H9 (cell line): ENCODE data around the gene ABCD4. TPM values are rescaled to one million over a fixed set of nuclear protein-coding genes. Genes with fewer than 3 reads are reported as not detected.

Experiments used
- DNase-seq: peaks from one replicate; pipeline ENCODE4 v3.0.0-alpha.2; 2017
- H2AFZ ChIP-seq: one replicate; pipeline ENCODE4 v1.6.1; 2013; ENCODE audit warnings: mild to moderate bottlenecking, low read length, control low read depth, moderate library complexity
- H2AK5ac ChIP-seq: 2 replicates; pipeline ENCODE4 v1.6.1; 2013; ENCODE audit warnings: low read length, control low read depth, mixed read lengths; ENCODE audit not compliant: insufficient read length
- H2BK120ac ChIP-seq: one replicate; pipeline ENCODE4 v1.6.1; 2013; ENCODE audit warnings: low read depth, mild to moderate bottlenecking, low read length, control low read depth, inconsistent platforms; ENCODE audit not compliant: poor library complexity, severe bottlenecking
- H2BK12ac ChIP-seq: 2 replicates; pipeline ENCODE4 v1.6.1; 2013; ENCODE audit warnings: low read length, control low read depth, mixed read lengths, low read depth; ENCODE audit not compliant: insufficient read length
- H2BK15ac ChIP-seq: 2 replicates; pipeline ENCODE4 v1.6.1; 2013; ENCODE audit warnings: low read depth, low read length, control low read depth
- H2BK20ac ChIP-seq: one replicate; pipeline ENCODE4 v1.6.1; 2013; ENCODE audit warnings: low read depth, mild to moderate bottlenecking, low read length, control low read depth, inconsistent platforms; ENCODE audit not compliant: poor library complexity, severe bottlenecking
- H2BK5ac ChIP-seq: 2 replicates; pipeline ENCODE4 v1.6.1; 2013; ENCODE audit warnings: low read length, control low read depth, mixed read lengths; ENCODE audit not compliant: insufficient read length
- H3K14ac ChIP-seq: 2 replicates; pipeline ENCODE4 v1.6.1; 2013; ENCODE audit warnings: low read length, control low read depth; ENCODE audit not compliant: insufficient read depth
- H3K18ac ChIP-seq: 2 replicates; pipeline ENCODE4 v1.6.1; 2013; ENCODE audit warnings: low read depth, mild to moderate bottlenecking, mixed read lengths, low read length, control low read depth; ENCODE audit not compliant: insufficient read length
- H3K23ac ChIP-seq: 2 replicates; pipeline ENCODE4 v1.6.1; 2013; ENCODE audit warnings: low read length, control low read depth, mixed read lengths, low read depth; ENCODE audit not compliant: insufficient read length
- H3K23me2 ChIP-seq: 2 replicates; pipeline ENCODE4 v1.6.1; 2013; ENCODE audit warnings: low read depth, mild to moderate bottlenecking, mixed read lengths, low read length, control low read depth; ENCODE audit not compliant: insufficient read length, poor library complexity, severe bottlenecking
- H3K27ac ChIP-seq: 2 replicates; pipeline ENCODE4 v1.5.1; 2013; ENCODE audit warnings: low read length, control low read depth, mixed read lengths, low read depth; ENCODE audit not compliant: insufficient read length
- H3K27me3 ChIP-seq: 2 replicates; pipeline ENCODE4 v1.6.1; 2013; ENCODE audit warnings: low read length, control low read depth, inconsistent platforms; ENCODE audit not compliant: insufficient read depth
- H3K4ac ChIP-seq: 2 replicates; pipeline ENCODE4 v1.6.1; 2013; ENCODE audit warnings: low read depth, mild to moderate bottlenecking, control low read depth, inconsistent platforms, low read length, moderate library complexity
- H3K4me1 ChIP-seq: 2 replicates; pipeline ENCODE4 v1.6.1; 2013; ENCODE audit warnings: low read length, control low read depth, inconsistent platforms; ENCODE audit not compliant: insufficient read depth
- H3K4me2 ChIP-seq: 2 replicates; pipeline ENCODE4 v1.6.1; 2013; ENCODE audit warnings: low read length, control low read depth, mixed read lengths; ENCODE audit not compliant: insufficient read length, insufficient read depth
- H3K56ac ChIP-seq: 2 replicates; pipeline ENCODE4 v1.6.1; 2013; ENCODE audit warnings: low read depth, mild to moderate bottlenecking, mixed read lengths, low read length, control low read depth; ENCODE audit not compliant: insufficient read length
- H3K79me1 ChIP-seq: 2 replicates; pipeline ENCODE4 v1.6.1; 2013; ENCODE audit warnings: low read depth, mild to moderate bottlenecking, moderate library complexity, low read length, control low read depth, inconsistent platforms; ENCODE audit not compliant: insufficient read depth, poor library complexity, severe bottlenecking
- H3K79me2 ChIP-seq: 2 replicates; pipeline ENCODE4 v1.6.1; 2013; ENCODE audit warnings: low read length, control low read depth, inconsistent platforms; ENCODE audit not compliant: insufficient read depth
- H3K9ac ChIP-seq: 2 replicates; pipeline ENCODE4 v1.6.1; 2013; ENCODE audit warnings: low read length, control low read depth, mixed read lengths; ENCODE audit not compliant: insufficient read length; ENCODE audit errors: extremely low read depth
- H3K9me3 ChIP-seq: one replicate; pipeline ENCODE4 v1.6.1; 2013; ENCODE audit warnings: low read depth, low read length, inconsistent platforms; ENCODE audit not compliant: control insufficient read depth
- H3T11ph ChIP-seq: one replicate; pipeline ENCODE4 v1.6.1; 2013; ENCODE audit warnings: mild to moderate bottlenecking, low read length, control low read depth, inconsistent platforms
- H4K20me1 ChIP-seq: one replicate; pipeline ENCODE4 v1.6.1; 2013; ENCODE audit not compliant: control insufficient read depth, insufficient read length, insufficient read depth
- H4K5ac ChIP-seq: 2 replicates; pipeline ENCODE4 v1.6.1; 2013; ENCODE audit warnings: low read depth, mild to moderate bottlenecking, mixed read lengths, low read length, control low read depth; ENCODE audit not compliant: insufficient read length
- H4K8ac ChIP-seq: replicated peaks from 2 replicates; pipeline ENCODE4 v1.6.1; 2013; ENCODE audit warnings: low read length, control low read depth, mixed read lengths, low read depth; ENCODE audit not compliant: insufficient read length
- H4K91ac ChIP-seq: 2 replicates; pipeline ENCODE4 v1.6.1; 2013; ENCODE audit warnings: low read depth, mild to moderate bottlenecking, moderate library complexity, mixed read lengths, low read length, control low read depth; ENCODE audit not compliant: insufficient read length
- H3K27ac Mint-ChIP-seq, 3 experiments: 2 replicates in 2 of 3; 3 replicates in 1 of 3; pipeline ENCODE4 v1.8.0; 2020 to 2021; ENCODE audit warnings: mixed read lengths in 3 of 3, mild to moderate bottlenecking in 1 of 3, moderate library complexity in 1 of 3
- H3K27me3 Mint-ChIP-seq: 2 replicates; pipeline ENCODE4 v1.8.0; 2021; ENCODE audit warnings: low read depth, mild to moderate bottlenecking, moderate library complexity, mixed read lengths
- H3K36me3 Mint-ChIP-seq, 3 experiments: 2 replicates in 2 of 3; 3 replicates in 1 of 3; pipeline ENCODE4 v1.8.0; 2020 to 2021; ENCODE audit warnings: low read depth in 3 of 3, mixed read lengths in 3 of 3; ENCODE audit not compliant: insufficient read depth in 1 of 3
- H3K4me1 Mint-ChIP-seq, 2 experiments: 2 replicates each; pipeline ENCODE4 v1.8.0; 2020; ENCODE audit warnings: mixed read lengths in 2 of 2
- H3K4me3 Mint-ChIP-seq, 2 experiments: 2 replicates in 1 of 2; 3 replicates in 1 of 2; pipeline ENCODE4 v1.8.0; 2020 to 2021; ENCODE audit warnings: mild to moderate bottlenecking in 2 of 2, mixed read lengths in 2 of 2, moderate library complexity in 1 of 2
- H3K9me3 Mint-ChIP-seq, 2 experiments: 2 replicates in 1 of 2; 3 replicates in 1 of 2; pipeline ENCODE4 v1.8.0; 2020; ENCODE audit warnings: mild to moderate bottlenecking in 2 of 2, mixed read lengths in 2 of 2, moderate library complexity in 1 of 2
- WGBS: extraction: QIAGEN DNeasy Blood & Tissue Kit; methylation state at CpG from one replicate; pipeline ENCODE4 v1.1.7; 2013; ENCODE audit warnings: missing lambda C conversion rate, low lambda C conversion rate, mixed read lengths; ENCODE audit not compliant: insufficient read length; ENCODE audit errors: extremely low coverage; 5-methylcytosine and 5-hydroxymethylcytosine counted together
- total RNA-seq: library from RNA; stranded (reverse); gene quantifications from 2 replicates; pipeline ENCODE4 v1.2.1, GENCODE V29; 2021
- TF ChIP-seq, protein P1 (sequence below): fragments of 200-600 bp; sonication (generic); conservative IDR thresholded peaks from 3 replicates; pipeline ENCODE4 v1.8.0; 2021; ENCODE audit warnings: antibody characterized with exemption, mild to moderate bottlenecking

Gene ABCD4
- total RNA-seq, 1 experiment from 2014 or later = 80.9 TPM

DNA sequence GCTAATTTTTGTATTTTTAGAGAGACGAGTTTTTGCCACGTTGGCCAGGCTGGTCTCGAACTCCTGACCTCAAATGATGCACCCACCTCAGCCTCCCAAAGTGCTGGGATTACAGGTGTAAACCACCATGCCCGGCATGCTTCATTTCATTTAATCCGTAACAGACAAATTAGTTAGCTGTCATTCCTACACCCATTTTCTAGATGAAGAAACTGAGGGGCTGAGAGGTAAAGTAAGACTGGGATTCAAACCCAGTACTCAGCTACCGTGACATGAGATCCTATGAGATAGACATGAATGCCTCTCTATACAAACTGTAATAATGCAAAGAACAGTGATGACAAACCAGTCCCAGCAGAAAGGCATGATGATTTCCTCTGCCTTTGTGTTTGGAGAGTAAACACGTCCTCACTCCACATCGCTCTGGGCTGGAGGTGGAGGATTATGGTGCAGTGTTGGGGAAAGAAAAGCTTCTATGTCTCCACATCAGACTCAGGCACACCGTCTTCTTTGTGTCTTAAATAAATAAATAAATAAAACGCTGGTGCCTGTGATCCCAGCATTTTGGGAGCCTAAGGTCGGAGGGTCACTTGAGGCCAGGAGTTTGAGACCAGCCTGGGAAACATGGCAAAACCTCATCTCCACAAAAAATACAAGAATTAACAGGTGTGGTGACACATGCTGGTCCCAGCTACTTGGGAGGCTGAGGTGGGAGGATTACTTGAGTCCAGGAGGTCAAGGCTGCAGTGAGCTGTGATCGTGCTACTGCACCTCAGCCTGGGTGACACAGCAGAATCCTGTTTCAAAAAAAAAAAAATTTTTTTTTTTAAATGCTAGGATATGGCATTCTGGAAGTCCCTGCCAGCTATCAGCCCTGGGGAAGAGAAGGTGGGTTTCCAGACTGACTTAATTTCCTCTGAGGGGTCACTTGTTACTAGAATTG, 53.0 kb downstream of the ABCD4 start:
- TF ChIP-seq, protein P1, sequence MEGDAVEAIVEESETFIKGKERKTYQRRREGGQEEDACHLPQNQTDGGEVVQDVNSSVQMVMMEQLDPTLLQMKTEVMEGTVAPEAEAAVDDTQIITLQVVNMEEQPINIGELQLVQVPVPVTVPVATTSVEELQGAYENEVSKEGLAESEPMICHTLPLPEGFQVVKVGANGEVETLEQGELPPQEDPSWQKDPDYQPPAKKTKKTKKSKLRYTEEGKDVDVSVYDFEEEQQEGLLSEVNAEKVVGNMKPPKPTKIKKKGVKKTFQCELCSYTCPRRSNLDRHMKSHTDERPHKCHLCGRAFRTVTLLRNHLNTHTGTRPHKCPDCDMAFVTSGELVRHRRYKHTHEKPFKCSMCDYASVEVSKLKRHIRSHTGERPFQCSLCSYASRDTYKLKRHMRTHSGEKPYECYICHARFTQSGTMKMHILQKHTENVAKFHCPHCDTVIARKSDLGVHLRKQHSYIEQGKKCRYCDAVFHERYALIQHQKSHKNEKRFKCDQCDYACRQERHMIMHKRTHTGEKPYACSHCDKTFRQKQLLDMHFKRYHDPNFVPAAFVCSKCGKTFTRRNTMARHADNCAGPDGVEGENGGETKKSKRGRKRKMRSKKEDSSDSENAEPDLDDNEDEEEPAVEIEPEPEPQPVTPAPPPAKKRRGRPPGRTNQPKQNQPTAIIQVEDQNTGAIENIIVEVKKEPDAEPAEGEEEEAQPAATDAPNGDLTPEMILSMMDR = no peak
- Mint-ChIP-seq H3K4me1 (peaks cover 17 to 31% of the 10 kb centered on the region in 2 experiments), H3K9me3 (no peaks in the 10 kb centered on the region; a peak in 1 of 5 replicates), H3K4me3 (no peak overlapping the region), H3K27me3 (peaks cover 67% of the 10 kb centered on the region), H3K36me3 (no peaks in the 10 kb centered on the region; a peak in 1 of 7 replicates), H3K27ac (no peak overlapping the region)
- no peak overlapping the region for H3K4me2 ChIP-seq
- H3K4ac ChIP-seq = no peak overlapping the region
- H4K20me1 ChIP-seq = no peaks in the 10 kb centered on the region
- no peak overlapping the region for H3K18ac ChIP-seq
- H3K79me1 ChIP-seq = no peaks in the 10 kb centered on the region
- H3K23ac ChIP-seq = no peak overlapping the region
- no peaks in the 10 kb centered on the region for H3K79me2 ChIP-seq
- no peak overlapping the region for H2AK5ac ChIP-seq
- no peak overlapping the region for H2AFZ ChIP-seq
- no peaks in the 10 kb centered on the region for H3K23me2 ChIP-seq
- H3T11ph ChIP-seq = no peak overlapping the region
- no peak overlapping the region for H2BK15ac ChIP-seq
- H3K9ac ChIP-seq = no peak overlapping the region
- H3K4me1 ChIP-seq = no peaks in the 10 kb centered on the region; the same call in 1 of the 2 replicates
- H3K27ac ChIP-seq = no peak overlapping the region
- no peak overlapping the region for H3K56ac ChIP-seq
- no peaks in the 10 kb centered on the region for H3K27me3 ChIP-seq
- DNase-seq = no peak
- no peak overlapping the region for H2BK120ac ChIP-seq
- H3K9me3 ChIP-seq = no peaks in the 10 kb centered on the region
- no CpG with 5 or more reads among the region's 12 CpGs for WGBS
- no peak overlapping the region for H4K91ac ChIP-seq
- no peak overlapping the region for H4K8ac ChIP-seq
- no peak overlapping the region for H4K5ac ChIP-seq
- no peak overlapping the region for H2BK20ac ChIP-seq
- no peak overlapping the region for H2BK5ac ChIP-seq
- H3K14ac ChIP-seq = no peak overlapping the region
- no peak overlapping the region for H2BK12ac ChIP-seq
